ENCODE data around the gene SYNE2.

SYNE2 gene

DNA sequence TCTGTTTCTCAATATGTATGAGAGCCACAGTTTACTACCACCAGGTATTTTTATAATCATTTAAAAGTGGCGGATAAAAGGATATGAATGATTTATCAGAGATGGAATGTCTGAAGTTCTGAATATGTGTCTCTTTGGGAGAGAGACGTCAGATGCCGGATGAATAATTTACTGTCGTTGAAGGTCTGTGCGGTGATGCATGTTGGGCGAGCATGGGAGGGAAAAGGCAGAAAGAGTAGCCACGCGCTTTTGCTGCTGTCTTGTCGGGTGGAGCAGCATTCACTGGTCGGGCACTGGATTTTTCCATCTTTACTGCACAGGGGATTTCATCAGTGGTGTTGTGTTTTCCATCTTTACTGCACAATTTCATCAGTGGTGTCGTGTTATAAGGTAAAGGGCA is 65.6 kb downstream of the SYNE2 start:
- DNase-seq: no peak

DNA sequence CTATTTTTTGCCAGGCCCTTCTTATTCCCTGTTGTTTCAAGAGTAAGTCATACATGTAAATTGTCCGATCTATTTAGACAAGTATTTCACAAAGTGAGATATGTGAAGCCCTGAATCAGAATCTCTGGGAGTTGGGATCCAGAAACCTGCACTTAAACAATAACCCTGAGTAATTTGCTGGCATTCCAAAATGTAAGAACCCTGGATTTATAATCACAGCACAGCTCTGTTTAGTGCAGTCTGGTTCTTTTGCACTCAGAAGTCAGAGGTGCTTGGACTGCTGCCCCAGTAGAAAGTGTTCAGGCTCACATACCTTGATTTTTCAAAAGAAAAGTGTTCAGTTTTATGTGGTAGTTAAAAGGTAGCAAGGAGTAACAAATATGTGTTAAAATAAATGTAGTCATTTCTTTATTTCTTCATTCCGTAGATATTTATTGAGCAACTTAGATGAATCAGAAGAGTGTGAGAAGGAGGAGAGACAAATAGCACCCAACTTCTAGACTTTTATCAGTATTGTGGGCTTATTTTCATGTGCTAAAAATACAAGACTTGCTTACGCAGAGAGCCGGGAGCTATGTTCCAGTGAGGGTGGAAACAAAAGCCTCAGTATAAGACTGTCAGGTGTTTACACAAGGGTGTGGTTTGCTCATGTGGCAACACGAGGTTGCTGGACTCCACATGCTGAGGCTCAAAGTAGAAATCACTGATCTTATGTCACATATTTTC is 70.1 kb downstream of the SYNE2 start:
- no peak for DNase-seq

DNA sequence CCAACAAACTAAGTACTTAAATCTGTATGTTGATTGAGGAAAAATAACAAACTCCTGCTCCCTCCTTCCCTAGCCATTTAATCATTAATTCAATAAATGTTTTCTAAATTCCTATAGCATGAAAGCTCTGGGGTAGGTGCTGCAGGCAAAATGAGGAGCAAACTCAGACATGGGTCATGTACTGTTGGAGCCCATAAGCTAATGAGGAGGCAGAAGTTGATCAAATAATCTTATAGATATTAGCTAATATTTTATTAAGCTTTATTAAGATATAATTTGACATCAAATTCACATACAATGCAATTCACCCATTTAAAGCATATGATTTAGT is 70.6 kb downstream of the SYNE2 start:
- DNase-seq: no peak

DNA sequence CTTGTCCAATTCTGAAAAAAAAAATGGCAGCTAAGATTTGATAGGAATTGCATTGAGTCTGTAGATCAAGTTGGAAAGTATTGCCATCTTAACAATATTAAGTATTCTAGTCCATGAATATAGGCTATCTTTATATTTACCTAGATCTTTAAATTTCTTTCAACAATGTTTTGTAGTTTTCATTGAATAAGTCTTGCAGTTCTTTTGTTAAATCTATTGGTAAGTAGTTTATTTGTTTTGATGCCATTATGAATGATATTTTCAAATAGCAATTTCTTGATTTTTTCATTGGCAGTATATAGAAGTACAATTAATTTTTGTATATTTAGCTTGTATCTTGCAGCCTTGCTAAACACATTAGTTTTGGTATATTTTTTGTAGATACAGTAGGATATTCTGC is 71.6 kb downstream of the SYNE2 start:
- no peak for DNase-seq

DNA sequence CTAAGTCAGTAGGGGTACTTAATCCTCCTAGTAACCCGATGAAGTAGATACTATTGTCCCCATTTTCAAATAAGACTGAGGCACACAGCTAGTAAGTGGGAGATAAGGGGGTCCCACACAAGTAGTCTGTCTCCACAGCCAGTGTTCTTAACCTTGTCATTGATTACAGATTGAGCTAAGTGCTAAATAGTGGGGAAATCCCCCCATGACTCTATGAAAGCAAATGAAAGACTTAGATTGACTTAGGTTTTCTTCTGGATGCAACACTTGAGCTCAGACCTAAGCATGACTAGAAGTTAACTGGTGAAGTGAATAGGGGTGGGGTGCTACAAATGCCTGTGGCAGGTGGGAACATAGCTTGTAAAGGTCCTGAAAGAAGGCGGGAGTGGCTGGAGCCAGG is 73.8 kb downstream of the SYNE2 start:
- no peak for DNase-seq

DNA sequence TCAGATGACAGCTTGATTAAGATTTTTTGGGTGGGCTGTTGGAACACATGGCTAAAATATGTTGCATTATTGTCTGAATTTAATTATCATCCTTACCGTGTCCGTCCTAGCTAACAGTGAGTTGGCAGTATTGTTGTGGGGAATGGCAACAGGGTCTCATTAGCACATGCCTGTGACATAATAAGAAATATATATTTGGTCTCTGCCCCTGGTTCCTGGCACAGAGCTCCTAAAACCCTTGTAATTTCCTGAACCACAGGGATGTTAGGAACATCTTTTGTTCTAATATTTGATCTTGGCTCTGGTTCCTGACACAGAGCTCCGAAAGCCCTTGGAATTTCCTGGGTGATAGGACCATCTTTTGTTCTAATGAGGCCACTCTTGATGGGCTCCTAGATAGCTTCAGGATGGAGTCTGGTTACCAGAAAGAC is 76.0 kb downstream of the SYNE2 start:
- peak; percentile 57 for DNase-seq

DNA sequence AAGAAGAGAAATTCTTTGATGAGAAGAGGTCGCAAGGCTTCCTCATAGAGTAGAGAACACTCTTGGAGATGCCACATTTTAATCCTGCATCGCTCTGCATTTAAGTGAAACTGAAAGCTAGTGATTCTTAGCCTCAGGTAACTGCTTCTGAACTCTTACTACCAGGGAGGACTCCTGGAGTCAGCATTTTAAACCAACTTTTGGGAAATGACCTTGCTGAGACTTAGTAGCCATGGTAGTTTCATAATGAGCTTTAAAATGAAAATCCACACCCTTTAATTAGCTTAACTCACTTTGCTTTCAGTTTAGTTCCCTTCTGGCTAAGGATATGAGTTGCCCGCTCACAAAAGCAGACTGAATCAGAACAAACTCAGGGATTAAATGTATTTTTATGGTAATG is 80.3 kb downstream of the SYNE2 start:
- DNase-seq: no peak

DNA sequence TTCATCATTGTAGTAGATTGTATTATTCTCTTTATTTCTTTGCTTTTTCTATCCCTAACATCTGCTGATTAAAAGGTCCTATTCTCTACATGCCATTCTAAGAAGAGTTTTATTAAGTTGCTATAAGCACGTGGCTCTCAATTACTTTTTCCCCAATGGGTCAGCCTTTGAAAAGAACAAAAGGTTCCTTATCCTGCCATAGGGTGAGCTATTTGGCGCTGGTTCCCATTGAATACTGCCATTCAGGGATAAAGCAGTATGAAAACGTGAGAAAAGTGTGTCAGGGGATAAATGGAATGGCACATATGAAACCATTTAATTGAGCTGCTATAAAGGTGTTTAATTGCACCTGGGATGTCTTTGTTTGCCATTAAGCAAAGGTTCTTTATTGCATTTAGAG is 80.9 kb downstream of the SYNE2 start:
- no peak for DNase-seq

DNA sequence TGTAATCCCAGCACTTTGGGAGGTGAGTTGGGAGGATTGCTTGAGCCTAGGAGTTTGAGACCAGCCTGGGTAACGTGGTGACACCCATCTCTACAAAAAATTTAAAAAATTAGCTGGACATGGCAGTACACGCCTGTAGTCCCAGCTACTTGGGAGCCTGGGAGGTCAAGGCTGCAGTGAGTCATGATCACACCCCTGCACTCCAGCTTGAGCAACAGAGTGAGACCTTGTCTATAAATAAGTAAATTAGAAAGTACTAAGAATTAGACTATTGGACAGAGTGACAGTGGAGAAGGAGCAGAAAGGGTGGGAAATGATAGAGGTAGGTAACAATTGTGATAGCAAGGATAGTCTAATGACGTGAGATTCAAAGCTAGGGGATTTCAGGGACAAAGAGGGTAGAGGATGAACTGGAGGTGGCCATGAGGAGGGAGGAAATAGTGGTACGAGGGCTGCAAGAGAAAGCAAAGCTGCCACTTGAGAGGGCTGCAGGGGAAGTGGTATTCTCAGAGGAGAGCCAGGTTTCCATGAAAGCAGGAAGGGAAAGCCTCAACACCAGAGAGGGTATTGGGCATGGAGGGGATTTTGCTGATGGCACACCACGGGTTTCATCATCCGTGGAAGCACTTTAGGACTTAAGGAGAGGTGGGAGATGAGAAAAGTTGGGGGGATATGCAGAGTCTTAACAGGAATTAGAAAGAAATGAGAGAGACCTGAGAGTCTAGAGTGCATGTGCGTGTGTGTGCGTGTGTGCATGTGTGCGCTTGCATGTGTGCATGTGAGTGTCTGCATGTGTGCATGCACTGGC is 85.6 kb downstream of the SYNE2 start:
- DNase-seq: no peak

DNA sequence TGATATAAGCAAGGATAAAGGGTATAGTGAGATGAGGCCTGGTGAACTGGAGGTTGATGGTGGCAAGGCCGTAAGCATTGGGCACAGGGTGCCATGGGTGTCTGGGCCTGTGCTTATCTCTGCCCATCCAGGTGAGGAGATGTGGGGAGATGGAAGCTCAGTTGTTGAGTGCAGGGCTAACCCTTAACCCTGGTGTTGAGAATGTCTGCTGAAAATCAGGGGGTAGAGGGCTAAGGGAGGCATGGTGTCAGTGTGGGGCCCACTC is 86.1 kb downstream of the SYNE2 start:
- DNase-seq: no peak

DNA sequence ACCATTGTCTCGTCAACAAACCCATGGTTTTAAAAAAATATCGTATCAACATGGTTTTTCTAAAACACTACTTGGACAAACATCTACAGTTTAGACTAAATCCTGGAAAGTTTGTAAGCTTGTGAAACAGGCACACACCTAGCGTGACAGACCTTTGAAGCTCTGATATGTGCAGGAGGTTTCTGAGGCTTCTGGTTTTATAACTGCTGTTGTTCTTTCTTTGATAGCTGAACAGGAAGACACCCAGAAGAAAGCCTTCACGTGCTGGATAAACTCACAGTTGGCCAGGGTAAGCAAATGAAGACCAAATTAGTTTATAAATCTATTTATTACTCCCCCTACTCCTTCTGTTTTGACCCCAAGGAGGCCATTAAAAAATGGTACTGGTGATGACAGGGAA is 87.6 kb downstream of the SYNE2 start:
- no peak for DNase-seq

DNA sequence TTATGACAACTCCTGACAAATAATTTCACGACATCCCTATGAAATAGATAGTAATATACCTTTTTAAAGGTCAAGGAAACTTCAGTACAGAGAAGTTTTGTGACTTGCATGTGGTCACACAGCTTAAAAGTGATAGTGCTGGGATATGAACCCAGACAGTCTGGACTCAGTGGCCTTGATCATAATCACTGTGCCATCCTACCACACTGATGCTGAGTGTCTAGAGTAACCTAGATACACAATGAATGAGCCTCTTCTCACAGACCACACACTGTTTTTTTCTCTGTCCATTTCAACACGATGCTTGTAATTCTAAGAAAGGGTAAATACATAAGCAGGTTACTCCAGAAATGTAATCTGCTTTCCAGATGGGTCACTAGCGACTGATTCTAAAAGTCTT is 88.2 kb downstream of the SYNE2 start:
- DNase-seq: no peak

DNA sequence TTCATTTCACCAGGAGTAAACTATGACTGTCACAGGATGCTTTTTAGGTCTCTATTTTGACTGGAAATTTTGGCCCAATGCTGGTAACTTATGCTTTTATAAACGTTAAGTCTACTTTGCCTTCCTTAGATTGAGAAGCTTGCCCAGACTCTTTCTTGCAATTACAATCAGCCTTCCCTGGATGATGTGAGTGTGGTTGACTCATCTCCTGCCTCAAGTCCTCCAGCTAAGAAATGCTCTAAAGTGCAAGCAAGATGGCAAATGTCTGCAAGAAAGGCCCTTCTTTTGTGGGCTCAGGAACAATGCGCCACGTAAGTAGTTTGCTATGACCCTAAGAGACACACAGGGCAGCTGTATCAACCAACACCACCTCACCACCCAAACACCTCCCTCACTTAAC is 96.9 kb downstream of the SYNE2 start:
- DNase-seq: no peak

DNA sequence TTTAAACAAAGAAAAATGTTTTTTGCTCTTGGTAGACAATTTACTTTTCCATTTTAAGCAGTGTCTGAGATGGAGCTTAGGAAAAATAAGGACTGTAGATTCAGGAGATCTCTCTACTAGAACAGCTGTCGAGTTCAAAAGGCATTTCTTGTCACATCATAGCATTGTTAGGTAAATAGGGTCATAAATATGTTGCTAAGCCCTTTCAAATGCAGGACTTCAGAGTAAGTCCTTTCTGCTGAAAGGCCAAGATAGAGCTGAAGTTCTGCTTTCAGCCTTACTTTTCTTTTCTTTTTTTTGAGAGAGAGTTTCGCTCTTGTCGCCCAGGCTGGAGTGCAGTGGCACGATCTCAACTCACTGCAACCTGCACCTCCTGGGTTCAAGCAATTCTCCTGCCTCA is 98.2 kb downstream of the SYNE2 start:
- no peak for DNase-seq

DNA sequence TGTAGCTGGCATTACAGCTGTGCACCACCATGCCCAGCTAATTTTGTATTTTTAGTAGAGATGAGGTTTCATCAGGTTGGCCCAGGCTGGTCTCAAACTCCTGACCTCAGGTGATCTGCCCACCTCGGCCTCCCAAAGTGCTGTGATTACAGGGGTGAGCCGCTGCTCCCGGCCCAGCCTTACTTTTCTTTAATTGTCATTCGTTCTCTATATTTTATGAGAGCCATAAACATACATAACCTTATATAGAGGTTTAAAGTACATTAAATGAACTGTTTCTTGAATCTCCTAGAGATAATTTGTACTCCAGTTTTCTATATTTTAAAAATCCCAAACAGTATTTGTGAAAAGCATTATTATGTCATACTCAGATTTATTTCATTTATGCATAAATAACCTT is 98.6 kb downstream of the SYNE2 start:
- no peak for DNase-seq

DNA sequence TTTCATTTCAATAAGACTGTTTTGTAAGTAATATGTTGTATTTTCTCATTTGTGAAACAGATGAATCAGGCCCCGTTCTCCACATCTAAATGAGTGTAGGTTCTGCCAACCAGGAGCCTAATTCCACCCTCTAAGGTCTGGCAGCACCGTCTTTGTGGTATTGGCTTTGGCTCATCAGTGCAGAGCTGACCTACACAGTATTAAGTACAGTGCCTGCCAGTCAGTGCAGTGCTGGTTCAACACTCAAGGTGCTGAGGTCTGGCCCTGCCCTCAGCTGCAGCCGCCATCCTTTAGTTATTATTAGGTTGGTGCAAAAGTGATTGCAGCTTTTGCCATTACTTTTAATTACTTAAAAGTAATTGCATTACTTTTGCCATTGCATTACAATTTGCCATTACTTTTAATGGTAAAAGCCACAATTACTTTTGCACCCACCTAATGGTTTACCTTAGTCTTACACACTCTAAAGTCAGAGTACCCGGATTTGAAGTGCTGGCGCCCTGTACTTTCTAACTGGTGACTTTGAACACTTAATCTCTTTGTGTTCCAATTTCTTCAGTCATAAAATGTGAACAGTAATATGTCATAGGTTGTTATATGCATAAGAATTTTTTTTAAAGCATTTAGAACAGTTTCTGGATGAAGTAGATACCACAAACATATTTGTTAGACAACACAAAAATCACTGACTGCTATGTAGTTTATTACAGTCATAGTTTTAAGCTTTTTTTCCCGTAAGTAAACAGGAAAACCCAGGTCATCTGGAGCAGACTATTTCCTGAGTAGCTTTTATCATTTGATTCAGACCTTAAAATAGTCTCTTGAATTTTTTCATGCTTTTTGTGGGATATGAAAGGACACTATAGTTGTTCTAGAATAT is 99.5 kb downstream of the SYNE2 start:
- no peak for DNase-seq

DNA sequence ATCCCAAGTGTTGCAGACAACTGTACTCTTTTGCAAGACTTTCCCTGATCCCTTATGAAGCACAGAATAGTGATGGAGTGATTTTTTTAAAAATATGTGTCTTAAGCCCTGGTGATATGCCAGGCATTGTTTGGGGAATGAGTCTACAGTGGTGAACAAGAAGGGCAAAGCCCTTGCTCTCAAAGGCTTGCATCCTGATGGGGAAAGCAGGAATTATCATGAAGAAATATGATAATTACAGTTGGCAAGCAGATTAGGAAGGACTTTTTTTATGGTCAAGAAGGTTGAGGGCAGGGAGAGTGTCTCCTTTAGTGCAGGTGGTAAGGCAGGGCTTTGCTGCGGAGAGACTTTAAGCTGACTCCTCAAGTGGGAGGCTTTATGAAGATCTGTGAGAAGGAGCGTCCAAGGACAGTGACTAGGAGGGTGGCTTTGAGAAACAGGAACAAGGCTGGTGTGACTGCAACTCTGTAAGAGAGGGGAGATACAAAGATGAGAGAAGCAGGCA is 100.2 kb downstream of the SYNE2 start:
- DNase-seq: no peak

DNA sequence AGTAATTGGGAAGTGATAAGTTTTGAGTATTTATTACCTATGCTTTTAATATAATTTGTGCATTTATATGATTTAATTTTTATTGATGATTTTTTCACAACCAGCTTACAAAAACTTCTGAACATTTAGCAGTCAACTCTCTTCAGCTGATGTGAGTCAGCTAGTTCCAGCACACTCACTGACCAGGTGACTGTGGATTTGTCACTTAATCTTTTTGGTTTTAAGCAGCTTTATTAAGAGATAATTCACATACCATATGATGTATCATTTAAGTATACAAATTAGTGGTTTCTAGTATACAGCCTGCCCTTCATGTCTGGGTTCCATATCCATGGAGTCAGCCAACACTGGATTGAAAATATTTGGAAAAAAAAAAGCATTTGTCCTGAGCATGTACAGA is 103.5 kb downstream of the SYNE2 start:
- DNase-seq: no peak

DNA sequence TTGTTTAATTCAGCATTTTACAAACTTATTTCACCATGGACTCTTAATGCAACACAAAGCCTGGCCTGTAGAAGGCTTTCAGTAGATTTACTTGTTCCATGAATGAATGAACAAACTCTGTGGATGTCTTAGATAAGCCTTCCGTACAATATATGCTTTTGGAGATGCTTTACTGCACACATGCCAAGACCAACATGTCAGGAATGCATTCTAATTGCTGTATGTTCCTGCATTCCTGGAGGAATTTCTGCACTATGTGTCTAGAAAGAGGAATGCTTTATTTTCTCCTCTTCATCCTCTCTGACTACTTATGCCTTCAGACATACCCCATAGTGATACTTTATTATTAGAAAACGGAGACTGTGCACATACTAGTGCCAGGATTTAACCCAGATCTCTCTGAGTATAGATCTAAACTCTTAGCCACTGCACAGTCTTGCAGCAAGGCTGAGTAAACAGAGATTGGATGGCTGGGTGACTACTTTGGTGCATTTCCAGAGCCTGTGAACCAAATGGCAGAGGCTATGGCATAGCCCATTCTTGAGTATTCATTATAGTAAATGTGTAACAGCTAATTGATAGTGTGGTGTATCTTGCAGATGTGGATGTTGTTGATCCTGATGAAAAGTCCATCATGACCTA is 108.2 kb downstream of the SYNE2 start:
- no peak for DNase-seq

DNA sequence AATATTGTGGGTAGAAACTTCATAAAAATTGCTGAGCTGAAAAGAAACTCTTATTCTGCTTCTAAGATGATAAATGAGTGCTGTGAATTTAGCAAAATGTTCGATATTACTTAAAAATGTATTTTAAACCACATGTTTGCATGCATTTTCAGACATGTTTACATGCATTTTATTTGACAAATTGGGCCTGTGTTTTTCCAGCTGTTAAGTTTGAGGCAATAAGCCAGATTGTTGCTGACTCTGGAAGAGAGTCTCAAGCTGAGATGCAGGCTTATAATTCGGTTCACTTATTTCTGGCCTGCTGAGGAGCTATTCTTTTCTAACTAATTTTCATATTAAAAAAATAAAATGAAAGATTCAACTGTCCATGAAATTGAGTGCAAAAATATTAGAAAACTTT is 110.1 kb downstream of the SYNE2 start:
- DNase-seq: no peak

DNA sequence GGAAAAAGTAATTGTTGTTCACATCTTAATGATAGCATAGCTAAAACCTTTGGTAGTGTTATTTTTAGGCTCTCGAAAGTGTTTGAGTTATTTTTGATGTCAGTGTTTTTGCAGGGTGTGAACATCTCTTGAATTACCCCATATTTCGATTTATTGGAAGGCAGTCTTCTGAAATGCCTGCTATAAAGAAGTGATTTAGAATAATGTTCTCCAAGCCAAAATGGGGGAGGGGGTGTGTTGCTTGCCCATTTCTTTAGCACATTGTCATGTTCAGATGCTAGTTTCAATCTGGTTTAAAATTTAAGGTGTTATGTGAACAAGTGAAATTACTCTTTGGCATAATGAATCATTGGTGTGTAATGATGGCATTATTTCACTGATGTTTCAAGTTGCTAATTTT is 110.6 kb downstream of the SYNE2 start:
- DNase-seq: no peak

DNA sequence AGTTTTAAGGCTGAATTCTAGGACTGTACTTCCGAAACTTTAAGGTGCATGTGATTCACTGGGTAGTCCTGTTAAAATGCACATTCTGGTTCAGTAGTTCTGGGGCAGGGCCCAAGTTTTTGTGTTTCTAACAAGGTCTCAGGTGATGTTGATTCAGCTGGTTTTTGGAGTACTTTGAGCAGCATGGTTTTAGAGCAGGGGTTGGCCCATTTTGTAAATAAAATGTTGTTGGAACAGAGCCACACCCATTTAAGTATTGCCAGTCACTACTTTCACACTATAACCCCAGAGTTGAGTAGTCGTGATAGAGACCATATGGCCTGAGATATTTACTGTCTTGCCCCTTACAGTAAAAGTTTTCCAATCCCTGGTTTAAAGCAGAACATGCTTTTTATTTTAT is 111.3 kb downstream of the SYNE2 start:
- no peak for DNase-seq

DNA sequence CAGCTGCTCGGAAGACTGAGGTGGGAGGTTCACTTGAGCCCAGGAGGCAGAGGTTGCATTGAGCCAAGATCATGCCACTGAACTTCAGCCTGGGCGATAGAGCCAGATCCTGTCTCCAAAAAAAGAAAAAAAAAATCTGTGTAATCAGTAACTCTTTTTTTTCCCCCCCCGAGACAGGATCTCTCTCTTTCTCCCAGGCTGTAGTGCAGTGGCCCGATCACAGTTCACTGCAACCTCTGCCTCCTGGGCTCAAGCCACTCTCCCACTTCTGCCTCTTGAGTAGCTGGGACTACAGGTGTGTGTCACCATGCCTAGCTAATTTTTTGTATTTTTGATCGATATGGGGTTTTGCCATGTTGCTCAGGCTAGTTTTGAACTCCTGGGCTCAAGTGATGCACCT is 113.6 kb downstream of the SYNE2 start:
- DNase-seq: no peak
